HEK293T (cell line): Measurements from ENCODE around the gene CLRN2.

Experiments
- CTCF ChIA-PET: fragments of 350-600 bp; formaldehyde crosslinking; extraction: SDS; loops from one replicate; lab custom pipeline; 2021; ENCODE audit warnings: antibody characterized with exemption, inconsistent platforms; lab: Yijun Ruan, JAX
- POLR2A ChIA-PET: fragments of 350-600 bp; formaldehyde crosslinking; extraction: SDS; loops from one replicate; lab custom pipeline; 2020; ENCODE audit warnings: antibody characterized with exemption, inconsistent platforms; lab: Yijun Ruan, JAX
- DNase-seq: peaks from one replicate; pipeline ENCODE4 v3.0.0; 2012; ENCODE audit warnings: mixed read lengths; ENCODE audit errors: extremely low spot score
- ARNT ChIP-seq: fragments of 450-650 bp; IDR thresholded peaks from 2 replicates; pipeline ENCODE4 v1.6.1; 2017; ENCODE audit warnings: mild to moderate bottlenecking
- BHLHE40 ChIP-seq: fragments of 450-650 bp; IDR thresholded peaks from 2 replicates; pipeline ENCODE4 v1.6.1; 2016; ENCODE audit warnings: mild to moderate bottlenecking, moderate library complexity, borderline replicate concordance
- CTBP1 ChIP-seq: fragments of 450-650 bp; IDR thresholded peaks from 2 replicates; pipeline ENCODE4 v1.6.1; 2016; ENCODE audit warnings: borderline replicate concordance
- ELF4 ChIP-seq: fragments of 450-650 bp; IDR thresholded peaks from 2 replicates; pipeline ENCODE4 v1.6.1; 2017; ENCODE audit warnings: antibody characterized with exemption
- FOXA1 ChIP-seq: fragments of 450-650 bp; IDR thresholded peaks from 2 replicates; pipeline ENCODE4 v1.6.1; 2016; ENCODE audit warnings: mild to moderate bottlenecking
- FOXK2 ChIP-seq: fragments of 450-650 bp; IDR thresholded peaks from 2 replicates; pipeline ENCODE4 v1.6.1; 2016; ENCODE audit warnings: mild to moderate bottlenecking
- FOXM1 ChIP-seq: fragments of 450-650 bp; IDR thresholded peaks from 2 replicates; pipeline ENCODE4 v1.6.1; 2017; ENCODE audit warnings: mild to moderate bottlenecking, borderline replicate concordance
- HDGF ChIP-seq: fragments of 450-650 bp; IDR thresholded peaks from 2 replicates; pipeline ENCODE4 v1.6.1; 2017; ENCODE audit warnings: antibody characterized with exemption, borderline replicate concordance
- L3MBTL2 ChIP-seq: fragments of 450-650 bp; conservative IDR thresholded peaks from 2 replicates; pipeline ENCODE4 v1.6.1; 2016; ENCODE audit warnings: mild to moderate bottlenecking
- LEF1 ChIP-seq: fragments of 450-650 bp; IDR thresholded peaks from 2 replicates; pipeline ENCODE4 v1.6.1; 2017; ENCODE audit warnings: mild to moderate bottlenecking, borderline replicate concordance
- NFRKB ChIP-seq: fragments of 450-650 bp; IDR thresholded peaks from 2 replicates; pipeline ENCODE4 v1.6.1; 2016; ENCODE audit warnings: mild to moderate bottlenecking, moderate library complexity
- PKNOX1 ChIP-seq: fragments of 450-650 bp; IDR thresholded peaks from 2 replicates; pipeline ENCODE4 v1.6.1; 2016
- SP1 ChIP-seq: fragments of 450-650 bp; IDR thresholded peaks from 2 replicates; pipeline ENCODE4 v1.6.1; 2017
- SUZ12 ChIP-seq: fragments of 450-650 bp; IDR thresholded peaks from 2 replicates; pipeline ENCODE4 v1.6.1; 2016; ENCODE audit warnings: mild to moderate bottlenecking
- TARDBP ChIP-seq: fragments of 450-650 bp; IDR thresholded peaks from 2 replicates; pipeline ENCODE4 v1.6.1; 2016
- ZNF384 ChIP-seq: fragments of 450-650 bp; IDR thresholded peaks from 2 replicates; pipeline ENCODE4 v1.6.1; 2016

The CLRN2 gene

DNA sequence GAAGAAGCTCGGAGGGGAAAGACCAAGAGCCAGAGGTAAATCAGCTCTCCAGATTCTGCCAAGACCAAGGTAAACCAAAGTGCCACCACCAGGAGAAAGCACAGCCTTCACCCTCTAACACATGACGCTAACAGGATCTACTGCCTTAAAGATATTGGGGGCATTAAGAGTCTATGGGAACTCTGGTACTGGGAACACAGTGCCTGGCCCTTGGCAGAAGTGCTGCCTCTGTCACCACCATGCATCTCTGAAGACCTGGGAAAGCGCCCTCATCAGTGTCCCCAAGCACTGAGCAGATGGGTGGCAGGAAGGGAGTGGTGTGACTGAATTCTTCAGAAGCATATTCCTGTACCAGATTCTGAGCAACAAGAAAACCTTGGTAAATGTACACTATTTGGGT lies 4.4 kb upstream of the CLRN2 start:
- TF ChIP-seq HDGF (no peak), PKNOX1 (no peak), LEF1 (no peak), SUZ12 (no peak), ZNF384 (no peak), TARDBP (no peak), FOXA1 (no peak), ELF4 (no peak), BHLHE40 (no peak), FOXM1 (no peak), ARNT (no peak), FOXK2 (no peak), CTBP1 (no peak), SP1 (no peak), NFRKB (no peak), L3MBTL2 (no peak)
- POLR2A ChIA-PET: interaction anchor here (1.1 kb wide), 1 partner anchor 16 kb away, joined by 4 read pairs; no protein-coding TSS in a partner anchor
- DNase-seq: no peak
- CTCF ChIA-PET: interaction anchor here (0.7 kb wide), 1 partner anchor 1305 kb away, joined by 3 read pairs; no protein-coding TSS in a partner anchor

GRCh38 chr4:17511051-17511450 lies 3.9 kb upstream of the CLRN2 start:
- no peak for DNase-seq
- CTCF ChIA-PET: no interaction called here
- no peak for TF ChIP-seq CTBP1
- no peak for TF ChIP-seq LEF1
- no peak for TF ChIP-seq FOXM1
- TF ChIP-seq L3MBTL2: no peak
- no peak for TF ChIP-seq NFRKB
- no peak for TF ChIP-seq ARNT
- TF ChIP-seq PKNOX1: no peak
- TF ChIP-seq FOXK2: no peak
- no peak for TF ChIP-seq ZNF384
- no peak for TF ChIP-seq BHLHE40
- TF ChIP-seq SP1: no peak
- TF ChIP-seq HDGF: no peak
- no peak for TF ChIP-seq TARDBP
- TF ChIP-seq ELF4: no peak
- no peak for TF ChIP-seq SUZ12
- TF ChIP-seq FOXA1: no peak

GRCh38 chr4:17511509-17511949 lies 3.4 kb upstream of the CLRN2 start:
- ChIA-PET CTCF (interaction anchor here (0.6 to 1.8 kb wide), 2 partner anchors 18 to 51 kb away, joined by 3 read pairs; no protein-coding TSS in a partner anchor), POLR2A (no interaction called here)
- TF ChIP-seq ZNF384: no peak
- no peak for TF ChIP-seq LEF1
- TF ChIP-seq L3MBTL2: peak; percentile 69
- no peak for TF ChIP-seq FOXA1
- DNase-seq: peak; percentile 44

More at GRCh38 chr4:17511051-17511450, 3.9 kb upstream of the CLRN2 start:
- POLR2A ChIA-PET: interaction anchor here (1.1 kb wide), 1 partner anchor 17 kb away, joined by 4 read pairs; no protein-coding TSS in a partner anchor

DNA sequence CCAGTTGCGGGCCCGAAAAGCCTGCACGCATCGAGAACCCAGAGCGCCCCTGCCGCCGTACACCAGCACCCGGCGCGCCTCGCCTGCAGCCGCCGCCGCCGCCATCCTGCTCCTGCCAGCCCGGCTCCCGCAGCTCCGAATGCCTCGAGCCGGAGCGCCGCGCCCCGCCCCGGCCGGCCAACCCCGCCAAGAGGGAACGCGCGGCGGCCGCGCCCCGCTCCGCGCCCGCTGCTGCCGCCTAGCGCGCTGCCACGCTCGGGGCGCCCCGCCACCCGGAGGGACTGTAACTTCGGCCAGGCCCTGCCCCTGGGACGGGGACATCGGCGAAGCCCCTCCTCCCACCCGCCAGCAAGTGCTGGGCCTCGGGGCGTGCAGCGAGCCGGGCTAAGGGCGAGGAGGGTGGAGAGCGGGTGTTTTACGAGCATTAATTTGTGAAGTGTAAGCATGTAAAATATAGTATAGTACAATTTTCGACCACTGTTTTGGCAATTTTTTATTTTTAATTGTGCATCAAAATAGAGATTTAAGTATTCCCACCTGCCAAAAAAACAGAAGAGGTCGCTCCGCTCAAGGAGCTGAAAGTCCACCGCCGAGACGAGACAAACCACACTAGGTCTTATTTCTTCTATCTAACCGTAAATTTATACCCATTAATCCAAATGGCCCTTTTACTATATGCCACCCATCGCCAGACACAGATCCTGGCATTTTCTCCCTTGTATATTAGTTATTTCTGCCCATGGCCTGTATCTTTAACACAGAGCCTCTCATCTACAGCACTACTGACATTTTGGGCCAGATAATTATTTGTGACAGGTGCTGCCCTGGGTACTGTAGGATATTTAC lies 2.8 kb upstream of the CLRN2 start, which contains the start of gene QDPR:
Gene QDPR (minus strand): TSS at position 141 of the 846 bp plus-strand sequence. CDS start 36 bp downstream, at position 105.
- POLR2A ChIA-PET: interaction anchor here (1.1 kb wide), 1 partner anchor 298 kb away, joined by 3 read pairs; the partner anchor contains the start of gene DCAF16
- CTCF ChIA-PET: interaction anchor here (0.6 to 1.8 kb wide), 4 partner anchors 19 to 1083 kb away, joined by 3 read pairs; no protein-coding TSS in a partner anchor
- 0 out of 2 replicates have a peak, but pooled peaks have one; percentile 29 for TF ChIP-seq ARNT
- TF ChIP-seq SUZ12: no peak
- no peak for TF ChIP-seq FOXA1
- no peak for TF ChIP-seq TARDBP
- no peak for TF ChIP-seq SP1
- TF ChIP-seq FOXM1: peak; percentile 88; the same call in 1 of the 2 replicates
- DNase-seq: peak; percentile 80

DNA sequence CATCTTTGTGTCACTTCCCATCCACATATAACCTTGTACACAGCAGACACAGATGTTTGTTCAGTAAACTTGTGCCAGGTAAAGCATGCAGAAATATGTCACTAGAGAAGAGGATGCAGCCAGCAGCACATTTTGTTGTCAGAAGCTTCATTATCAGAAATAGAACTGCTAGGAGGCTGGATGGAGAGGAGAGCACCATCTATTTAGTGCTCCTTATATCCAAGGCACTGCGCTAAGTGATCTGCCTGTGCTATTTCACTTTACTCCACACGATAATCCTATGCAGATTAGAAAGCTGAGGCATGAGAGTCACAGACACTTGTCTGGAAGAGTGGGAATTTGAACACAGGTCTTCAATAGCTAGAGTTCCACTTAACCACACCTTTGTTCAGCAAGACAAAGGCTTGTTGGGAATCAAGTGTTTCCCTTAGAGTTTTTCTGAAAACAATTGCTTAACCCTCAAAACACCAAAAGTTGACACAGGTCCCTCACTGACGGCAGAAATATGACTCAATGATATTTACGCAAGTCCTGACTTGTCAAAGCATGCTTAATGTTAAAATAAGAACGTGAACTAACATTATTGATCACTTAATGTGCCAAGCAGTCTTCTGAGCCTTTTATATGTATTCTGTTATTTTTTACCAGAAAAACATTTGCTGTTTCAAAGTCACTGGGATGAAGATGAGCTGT lies 1.8 kb upstream of the CLRN2 start:
- no peak for DNase-seq
- ChIA-PET POLR2A (interaction anchor here (1.1 kb wide), 1 partner anchor 297 kb away, joined by 3 read pairs; the partner anchor contains the start of gene DCAF16), CTCF (interaction anchor here (0.6 to 1.8 kb wide), 4 partner anchors 20 to 1994 kb away, joined by 3 read pairs; no protein-coding TSS in a partner anchor)
- TF ChIP-seq ELF4: no peak
- TF ChIP-seq SP1: no peak
- TF ChIP-seq LEF1: no peak
- TF ChIP-seq NFRKB: no peak
- TF ChIP-seq PKNOX1: no peak
- TF ChIP-seq ARNT: no peak
- no peak for TF ChIP-seq HDGF
- no peak for TF ChIP-seq FOXM1
- TF ChIP-seq FOXA1: no peak
- TF ChIP-seq BHLHE40: no peak
- TF ChIP-seq TARDBP: no peak
- no peak for TF ChIP-seq FOXK2
